K562 (cell line): Measurements from ENCODE around the gene GPER1. TPM values are rescaled to one million over a fixed set of nuclear protein-coding genes. Genes with fewer than 3 reads are reported as not detected.

Experiments used
- ATAC-seq: fragments of 200-7000 bp; cut with Tn5 transposase; 3 replicates; pipeline ENCODE4 v1.9.1; 2020; ENCODE audit warnings: moderate library complexity
- BruUV-seq: library from RNA; stranded (reverse); fragments of 400-500 nt; replicated peaks from 2 replicates; lab custom pipeline; 2021; lab: Mats Ljungman, UMichigan
- CTCF ChIA-PET: fragments of 300-600 bp; formaldehyde crosslinking; extraction: SDS; loops from one replicate; lab custom pipeline; 2021; ENCODE audit warnings: low intra/inter-chr PET ratio; lab: Yijun Ruan, JAX
- POLR2A ChIA-PET: fragments of 300-600, 350-650 bp; sonication (Branson Sonifier 250); formaldehyde crosslinking; extraction: SDS; loops from one replicate; lab custom pipeline; 2021; ENCODE audit warnings: antibody characterized with exemption, inconsistent platforms; lab: Yijun Ruan, JAX
- DNase-seq, 4 experiments: peaks; one replicate each; pipeline versions ENCODE4 v3.0.0 to v3.0.0-alpha.2; 2011 to 2018; ENCODE audit warnings: low spot score in 3 of 4, mixed read lengths in 3 of 4; ENCODE audit errors: extremely low read depth in 1 of 4
- FAIRE-seq: peaks from 2 replicates; lab custom pipeline; 2011; peaks lifted over from hg19 to GRCh38; lab: Jason Lieb, UNC
- H2AFZ ChIP-seq: 2 replicates; pipeline ENCODE4 v1.6.0; 2011; ENCODE audit warnings: low read depth, low read length, control low read depth, inconsistent platforms
- H3K27ac ChIP-seq: fragments of 200-600 bp; 3 replicates; pipeline ENCODE4 v1.8.0; 2011; ENCODE audit warnings: low read depth, mild to moderate bottlenecking, control low read depth, inconsistent platforms, low read length, moderate library complexity, mixed read lengths; ENCODE audit errors: extremely low read depth
- H3K27me3 ChIP-seq, 2 experiments: fragments of 300-600 bp in 1 of 2; 2 replicates in 1 of 2; 3 replicates in 1 of 2; pipeline versions ENCODE4 v1.6.0 to v1.8.0; 2011; ENCODE audit warnings: inconsistent platforms in 2 of 2, low read length in 2 of 2, mild to moderate bottlenecking in 1 of 2, mixed read lengths in 1 of 2, moderate library complexity in 1 of 2; ENCODE audit not compliant: control insufficient read depth in 2 of 2, insufficient read depth in 2 of 2
- H3K36me3 ChIP-seq: fragments of 300-600 bp; 3 replicates; pipeline ENCODE4 v1.8.0; 2011; ENCODE audit warnings: mild to moderate bottlenecking, low read length, inconsistent platforms; ENCODE audit not compliant: control insufficient read depth, insufficient read depth
- H3K4me1 ChIP-seq, 2 experiments: fragments of 200-600 bp in 1 of 2; replicated peaks in 1 of 2; 2 replicates in 1 of 2; 3 replicates in 1 of 2; pipeline versions ENCODE4 v1.5.1 to v1.8.0; 2011; ENCODE audit warnings: inconsistent platforms in 2 of 2, low read length in 2 of 2, mild to moderate bottlenecking in 1 of 2, mixed read lengths in 1 of 2, moderate library complexity in 1 of 2; ENCODE audit not compliant: control insufficient read depth in 2 of 2, insufficient read depth in 2 of 2
- H3K4me2 ChIP-seq: 2 replicates; pipeline ENCODE4 v1.6.1; 2011; ENCODE audit warnings: low read length, control low read depth, inconsistent platforms, mixed read lengths; ENCODE audit not compliant: insufficient read depth
- H3K4me3 ChIP-seq: fragments of 200-600 bp; sonication (generic), shearing (Covaris generic); 2 replicates; pipeline ENCODE4 v1.5.1; 2016; ENCODE audit warnings: control low read depth, inconsistent platforms
- H3K79me2 ChIP-seq: fragments of 200-600 bp; 3 replicates; pipeline ENCODE4 v1.8.0; 2011; ENCODE audit warnings: low read length, inconsistent platforms; ENCODE audit not compliant: control insufficient read depth, insufficient read depth
- H3K9ac ChIP-seq, 2 experiments: 2 replicates each; pipeline versions ENCODE4 v1.6.0 to v1.6.1; 2011; ENCODE audit warnings: low read depth in 2 of 2, low read length in 2 of 2, control low read depth in 1 of 2, inconsistent platforms in 1 of 2, mild to moderate bottlenecking in 1 of 2, mixed read lengths in 1 of 2; ENCODE audit not compliant: insufficient read depth in 1 of 2
- H3K9me1 ChIP-seq: one replicate; pipeline ENCODE4 v1.6.0; 2011; ENCODE audit warnings: inconsistent platforms, mild to moderate bottlenecking, low read length, moderate library complexity; ENCODE audit not compliant: control insufficient read depth, insufficient read depth
- H3K9me3 ChIP-seq: replicated peaks from 2 replicates; pipeline ENCODE4 v1.5.1; 2011; ENCODE audit warnings: low read depth, low read length, inconsistent platforms; ENCODE audit not compliant: control insufficient read depth, insufficient read depth
- H4K20me1 ChIP-seq: replicated peaks from 2 replicates; pipeline ENCODE4 v1.6.1; 2011; ENCODE audit warnings: low read length, inconsistent platforms, mixed read lengths; ENCODE audit not compliant: control insufficient read depth, insufficient read depth
- WGBS: fragments of 100-300 bp; shearing (Covaris generic); methylation state at CpG from one replicate; pipeline ENCODE4 v1.1.6; 2016; ENCODE audit warnings: low coverage, mixed read lengths; ENCODE audit not compliant: insufficient coverage; ENCODE audit errors: missing lambda C conversion rate; 5-methylcytosine and 5-hydroxymethylcytosine counted together
- in situ Hi-C: fragments of 300-500 bp; cut with MboI; formaldehyde crosslinking; loops from 4 replicates; pipeline ENCODE4 v1.15.0; 2018; ENCODE audit warnings: inconsistent platforms, mixed read lengths
- intact Hi-C: fragments of 100-400 bp; cut with micrococcal nuclease; formaldehyde crosslinking; loops from 2 replicates; pipeline ENCODE4 v1.14.2; 2022
- polyA plus RNA-seq, 8 experiments: library from polyadenylated mRNA; depleted of rRNA in 4 of 8; stranded (reverse) in 5 of 8; unstranded in 3 of 8; fragments of >200 nt; fragmentation: Nextera tagmentation in 2 of 8; fragmentation: Illumina TruSeq in 1 of 8; extraction: Ambion mirVana in 2 of 8; extraction: Trizol in 1 of 8; gene quantifications; 2 replicates each; pipeline versions ENCODE4 v1.2.1 to v1.2.3, GENCODE V29; 2011 to 2014; ENCODE audit warnings: inconsistent platforms in 1 of 8, missing spikeins in 1 of 8
- total RNA-seq, 7 experiments: library from RNA; depleted of rRNA in 6 of 7; stranded (reverse); fragments of >200 nt in 6 of 7; fragmentation: Illumina TruSeq in 2 of 7; extraction: Trizol in 2 of 7; gene quantifications; 2 replicates each; pipeline versions ENCODE4 v1.2.1 to v1.2.3, GENCODE V29; 2011 to 2021; ENCODE audit warnings: low replicate concordance in 1 of 7
- TF ChIP-seq, protein P1 (sequence below): fragments of 250-450 bp; sonication (Bioruptor Pico); IDR thresholded peaks from 2 replicates; pipeline ENCODE4 v1.8.0; 2021; ENCODE audit warnings: mild to moderate bottlenecking, moderate library complexity

Gene GPER1
- total and polyA plus RNA-seq, 9 of the 15 experiments (the other 6 are each of a cell fraction or from before 2014, with no cell fraction given) = 0.04 to 0.09 (median 0.08) TPM; not detected in 6

DNA sequence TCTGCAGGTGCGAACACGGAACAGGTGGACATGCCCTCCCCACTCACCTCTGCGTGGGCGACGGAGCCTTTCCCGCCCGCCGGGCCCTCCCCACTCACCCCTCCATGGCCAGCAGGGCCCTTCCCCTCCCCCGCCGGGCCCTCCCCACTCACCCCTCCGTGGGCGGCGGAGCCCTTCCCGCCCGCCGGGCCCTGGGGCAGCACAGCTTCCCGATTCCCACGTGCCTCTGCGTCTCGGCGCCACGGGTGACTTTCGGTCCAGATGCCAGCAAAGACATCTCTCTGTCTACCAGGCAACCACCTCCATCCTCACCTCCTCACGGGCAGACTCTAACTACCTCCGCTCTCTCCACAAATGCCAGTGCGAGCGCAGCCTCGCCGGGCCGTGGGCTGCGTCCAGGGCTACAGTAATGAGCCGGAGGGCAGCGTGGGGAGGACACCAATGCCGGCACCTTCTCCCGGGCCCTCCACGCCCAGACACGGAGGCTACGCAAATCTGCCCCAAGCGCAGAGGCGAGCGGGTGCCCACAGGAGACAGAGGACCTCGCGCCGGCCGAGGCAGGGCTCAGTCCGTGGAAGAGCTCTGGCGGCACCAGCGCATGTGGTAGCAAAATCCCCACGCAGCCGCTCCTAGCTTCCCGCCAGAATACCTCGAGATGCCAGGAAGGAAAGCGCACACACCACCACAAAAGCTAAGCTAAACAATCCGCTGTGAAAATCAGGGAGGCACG lies 21.8 kb downstream of the GPER1 start:
- no TSS peak for BruUV-seq
- ChIA-PET POLR2A (interaction anchor here (0.6 to 0.8 kb wide), 3 partner anchors 14 to 56 kb away, joined by 3 to 4 read pairs (median 3); no protein-coding TSS in a partner anchor), CTCF (interaction anchor here (0.7 kb wide), 1 partner anchor 1811 kb away, joined by 3 read pairs; no protein-coding TSS in a partner anchor)
- no peak overlapping the region for H3K4me3 ChIP-seq
- H3K79me2 ChIP-seq = peaks cover 1% of the 10 kb centered on the region; the same call in 2 of the 3 replicates
- TF ChIP-seq, protein P1, sequence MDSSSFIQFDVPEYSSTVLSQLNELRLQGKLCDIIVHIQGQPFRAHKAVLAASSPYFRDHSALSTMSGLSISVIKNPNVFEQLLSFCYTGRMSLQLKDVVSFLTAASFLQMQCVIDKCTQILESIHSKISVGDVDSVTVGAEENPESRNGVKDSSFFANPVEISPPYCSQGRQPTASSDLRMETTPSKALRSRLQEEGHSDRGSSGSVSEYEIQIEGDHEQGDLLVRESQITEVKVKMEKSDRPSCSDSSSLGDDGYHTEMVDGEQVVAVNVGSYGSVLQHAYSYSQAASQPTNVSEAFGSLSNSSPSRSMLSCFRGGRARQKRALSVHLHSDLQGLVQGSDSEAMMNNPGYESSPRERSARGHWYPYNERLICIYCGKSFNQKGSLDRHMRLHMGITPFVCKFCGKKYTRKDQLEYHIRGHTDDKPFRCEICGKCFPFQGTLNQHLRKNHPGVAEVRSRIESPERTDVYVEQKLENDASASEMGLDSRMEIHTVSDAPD (CRISPR knock-in tag) = no peak
- H3K9me1 ChIP-seq = no peaks in the 10 kb centered on the region
- H3K4me1 ChIP-seq = peaks cover 0 to 38% of the 10 kb centered on the region in 2 experiments; a peak in 2 of 5 replicates
- in situ Hi-C loops (no loop called here), intact Hi-C loops (no loop called here)
- H3K27me3 ChIP-seq = no peaks in the 10 kb centered on the region
- no peak overlapping the region for H2AFZ ChIP-seq
- no peaks in the 10 kb centered on the region for H3K36me3 ChIP-seq
- no peak overlapping the region; a peak in 1 of 4 replicates for H3K9ac ChIP-seq
- no peak overlapping the region for H3K27ac ChIP-seq
- no peaks in the 10 kb centered on the region for H3K9me3 ChIP-seq
- ATAC-seq (no peak), FAIRE-seq (no peak), DNase-seq (no peak)
- no peak overlapping the region for H3K4me2 ChIP-seq
- WGBS = 95% methylated on average over 32 of the region's 55 CpGs
- no peaks in the 10 kb centered on the region; the same call in 1 of the 2 replicates for H4K20me1 ChIP-seq
